ENCODE data around the gene CSMD2. TPM values are rescaled to one million over a fixed set of nuclear protein-coding genes. Genes with fewer than 3 reads are reported as not detected.

Gene CSMD2
- total and polyA plus RNA-seq, 2 of the 4 experiments (the other 2 are of a cell fraction), result under 0.01 to 0.36 TPM

DNA sequence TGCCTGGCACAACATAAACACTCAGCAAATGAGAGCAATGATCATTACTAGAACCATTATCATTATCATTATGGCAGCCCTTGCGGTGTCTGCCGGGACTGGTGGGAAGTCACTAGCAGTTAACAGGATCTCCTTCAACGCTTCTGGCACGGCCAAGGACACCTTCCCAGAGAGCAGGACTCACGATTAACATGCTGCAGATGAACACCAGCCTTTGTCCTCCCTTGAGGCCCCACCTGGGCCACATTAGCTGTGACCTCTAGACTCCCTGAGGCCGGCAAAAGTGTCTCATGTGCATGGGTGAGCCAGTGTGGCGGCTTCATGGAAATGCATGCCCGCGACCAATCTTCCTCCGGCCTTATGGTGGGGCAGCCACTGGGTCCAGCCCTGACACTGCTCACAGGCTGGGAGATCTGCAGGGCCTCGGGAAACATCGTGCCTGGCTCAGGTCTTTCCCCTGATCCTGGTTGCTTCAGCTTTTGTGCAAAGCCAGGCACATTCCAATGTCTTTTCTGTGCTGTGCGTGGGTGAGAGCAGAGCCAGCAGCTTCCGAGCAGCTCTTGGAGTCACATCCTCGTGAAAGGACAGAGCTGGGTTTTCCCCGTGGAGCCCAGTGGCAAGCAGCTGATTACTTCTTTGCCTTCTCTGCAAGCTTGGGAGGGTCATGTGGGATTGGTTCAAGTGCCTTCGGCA, 193.9 kb downstream of the CSMD2 start:
- peaks cover 25% of the 10 kb centered on the region for H3K9me3 ChIP-seq (ENCODE audit: control insufficient read depth, insufficient read depth, low read length)
- H4K20me1 ChIP-seq (ENCODE audit: insufficient read depth, low read length), result no peaks in the 10 kb centered on the region
- WGBS, 2 experiments (ENCODE audit: extremely low coverage in 2 of 2, insufficient read length in 1 of 2), result 65% methylated on average over 10 of the region's 17 CpGs; no CpG with 5 or more reads in 1 of the 2 experiments
- H2AK9ac ChIP-seq (replicated peaks; ENCODE audit: low read depth, low read length, poor library complexity), result no peak overlapping the region
- H2AK5ac ChIP-seq (ENCODE audit: low read depth, low read length), result no peak overlapping the region
- no peaks in the 10 kb centered on the region for H3K9me1 ChIP-seq (ENCODE audit: insufficient read depth, low read length)
- H3K27ac ChIP-seq (ENCODE audit: insufficient read depth, low read length), result no peak overlapping the region
- no peak overlapping the region for H3K4ac ChIP-seq (ENCODE audit: low read depth, low read length)
- H2BK15ac ChIP-seq (ENCODE audit: low read depth, low read length), result no peak overlapping the region
- H4K91ac ChIP-seq (ENCODE audit: insufficient read depth, low read depth, low read length), result no peak overlapping the region
- dilution Hi-C loops (cut with HindIII; ENCODE audit: low sequenced_read_pairs, unreplicated experiment) (no loop called here), in situ Hi-C loops (cut with MboI; ENCODE audit: low sequenced_read_pairs) (no loop called here), intact Hi-C loops (cut with micrococcal nuclease) (no loop called here)
- BruUV-seq (replicated peaks), result no TSS peak
- no peak overlapping the region for H3K18ac ChIP-seq (ENCODE audit: low read depth, low read length)
- H3K56ac ChIP-seq (ENCODE audit: extremely low read depth, insufficient read depth, low read length), result no peak overlapping the region
- no peak overlapping the region for H3K9ac ChIP-seq (ENCODE audit: low read depth, low read length)
- H3K14ac ChIP-seq (replicated peaks; ENCODE audit: low read depth, low read length), result no peak overlapping the region
- TF ChIP-seq NFE2L2 (IDR thresholded peaks at IDR 0.05; ENCODE audit: low read depth, low read length) (no peak), RFX5 (IDR thresholded peaks at IDR 0.05; ENCODE audit: low read depth, low read length) (no peak)
- H2AFZ ChIP-seq (replicated peaks; ENCODE audit: low read length, poor library complexity), result no peak overlapping the region
- ChIA-PET POLR2A (ENCODE audit: unreplicated experiment) (no interaction called here), CTCF (no interaction called here)
- ATAC-seq (ENCODE audit: low read depth), result no peak
- H3K4me3 ChIP-seq (ENCODE audit: insufficient read depth, low read depth, low read length), result no peak overlapping the region
- peak; percentile 15 for DNase-seq
- H3K23ac ChIP-seq (ENCODE audit: low read depth, low read length), result no peak overlapping the region
- no peak overlapping the region for H2BK5ac ChIP-seq (ENCODE audit: low read depth, low read length, poor library complexity, severe bottlenecking)
- H2BK120ac ChIP-seq (ENCODE audit: low read depth, low read length), result no peak overlapping the region
- no peaks in the 10 kb centered on the region for H3K4me1 ChIP-seq (ENCODE audit: control insufficient read depth, insufficient read depth, low read length)
- no peaks in the 10 kb centered on the region for H3K79me1 ChIP-seq (ENCODE audit: low read depth in 1 of 2, low read length in 2 of 2)
- no peak overlapping the region for H4K5ac ChIP-seq (ENCODE audit: low read depth, low read length)
- no peak overlapping the region for H2BK20ac ChIP-seq (ENCODE audit: low read depth, low read length)
- H3K36me3 ChIP-seq (ENCODE audit: control insufficient read depth, insufficient read depth, low read length), result no peaks in the 10 kb centered on the region
- H3K27me3 ChIP-seq (ENCODE audit: control insufficient read depth, insufficient read depth, low read length), result no peaks in the 10 kb centered on the region
- no peak overlapping the region for H4K8ac ChIP-seq (ENCODE audit: low read depth in 2 of 2, low read length in 2 of 2)
- no peak overlapping the region for H3K4me2 ChIP-seq (ENCODE audit: low read depth, low read length)
